Measurements from ENCODE around the gene CXXC5. TPM values are rescaled to one million over a fixed set of nuclear protein-coding genes. Genes with fewer than 3 reads are reported as not detected.
A peak's percentile ranks its signal among the peaks of the same experiment; 100 is the strongest.

Gene CXXC5
- total RNA-seq, 1 experiment from 2014 or later, result 85.0 TPM

- in situ Hi-C loops (cut with HindIII; ENCODE audit: low pct_unique_long_range_greater_than_20kb, low sequenced_read_pairs), result no loop called here
- Histone ChIP-seq H3K4me3 (ENCODE audit: low read depth in 2 of 2, low read length in 2 of 2) (peak overlapping the region; percentile 33 to 38), H3K36me3 (ENCODE audit: control insufficient read depth, insufficient read depth, low read length) (no peaks in the 10 kb centered on the region), H3K27me3 (ENCODE audit: control insufficient read depth, insufficient read depth, low read length) (no peaks in the 10 kb centered on the region), H3K4me1 (ENCODE audit: control insufficient read depth, insufficient read depth, low read length) (peaks cover 92% of the 10 kb centered on the region), H3K27ac (ENCODE audit: low read length) (peak overlapping the region; percentile 82), H3K9me3 (ENCODE audit: control insufficient read depth, insufficient read depth, low read depth, low read length) (no peaks in the 10 kb centered on the region)
- intact Hi-C loops (cut with micrococcal nuclease; ENCODE audit: unreplicated experiment), result no loop called here
- ChIA-PET POLR2A (interaction anchor here (1.3 to 1.6 kb wide), 2 partner anchors 9 to 12 kb away, joined by 6 read pairs; partner anchors contain the start of gene CXXC5), CTCF (interaction anchor here (1.4 to 3.2 kb wide), 2 partner anchors 12 to 24 kb away, joined by 3 to 10 read pairs; no protein-coding TSS in a partner anchor)
- TF ChIP-seq SIN3A (IDR thresholded peaks at IDR 0.05; ENCODE audit: borderline replicate concordance, insufficient read depth, low read depth, low read length) (no peak), TCF7L2 (IDR thresholded peaks at IDR 0.05; ENCODE audit: low read depth, low read length) (0 out of 2 replicates have a peak, but pooled peaks have one; percentile 1)
- no TSS peak for BruUV-seq (replicated peaks)
- peak; percentile 1 for ATAC-seq
- no peak for DNase-seq (ENCODE audit: low read depth, low spot score)
Measured at GRCh38 chr5:139659695-139660101, 11.5 kb downstream of the CXXC5 start.

- BruUV-seq (replicated peaks), result no TSS peak
- Histone ChIP-seq H3K4me3 (ENCODE audit: low read depth in 2 of 2, low read length in 2 of 2) (peak overlapping the region; percentile 33 to 38), H3K27me3 (ENCODE audit: control insufficient read depth, insufficient read depth, low read length) (no peaks in the 10 kb centered on the region), H3K9me3 (ENCODE audit: control insufficient read depth, insufficient read depth, low read depth, low read length) (no peaks in the 10 kb centered on the region), H3K4me1 (ENCODE audit: control insufficient read depth, insufficient read depth, low read length) (peaks cover 94% of the 10 kb centered on the region), H3K27ac (ENCODE audit: low read length) (peak overlapping the region; percentile 99), H3K36me3 (ENCODE audit: control insufficient read depth, insufficient read depth, low read length) (no peaks in the 10 kb centered on the region)
- POLR2A ChIA-PET, result interaction anchor here (1.3 to 1.6 kb wide), 2 partner anchors 10 to 12 kb away, joined by 6 read pairs; partner anchors contain the start of gene CXXC5
- CTCF ChIA-PET, result interaction anchor here (1.1 to 3.2 kb wide), 4 partner anchors 11 to 30 kb away, joined by 3 to 10 read pairs (median 4); partner anchors contain the start of gene CXXC5
- in situ Hi-C loops (cut with HindIII; ENCODE audit: low pct_unique_long_range_greater_than_20kb, low sequenced_read_pairs), result no loop called here
- TF ChIP-seq, protein P1, sequence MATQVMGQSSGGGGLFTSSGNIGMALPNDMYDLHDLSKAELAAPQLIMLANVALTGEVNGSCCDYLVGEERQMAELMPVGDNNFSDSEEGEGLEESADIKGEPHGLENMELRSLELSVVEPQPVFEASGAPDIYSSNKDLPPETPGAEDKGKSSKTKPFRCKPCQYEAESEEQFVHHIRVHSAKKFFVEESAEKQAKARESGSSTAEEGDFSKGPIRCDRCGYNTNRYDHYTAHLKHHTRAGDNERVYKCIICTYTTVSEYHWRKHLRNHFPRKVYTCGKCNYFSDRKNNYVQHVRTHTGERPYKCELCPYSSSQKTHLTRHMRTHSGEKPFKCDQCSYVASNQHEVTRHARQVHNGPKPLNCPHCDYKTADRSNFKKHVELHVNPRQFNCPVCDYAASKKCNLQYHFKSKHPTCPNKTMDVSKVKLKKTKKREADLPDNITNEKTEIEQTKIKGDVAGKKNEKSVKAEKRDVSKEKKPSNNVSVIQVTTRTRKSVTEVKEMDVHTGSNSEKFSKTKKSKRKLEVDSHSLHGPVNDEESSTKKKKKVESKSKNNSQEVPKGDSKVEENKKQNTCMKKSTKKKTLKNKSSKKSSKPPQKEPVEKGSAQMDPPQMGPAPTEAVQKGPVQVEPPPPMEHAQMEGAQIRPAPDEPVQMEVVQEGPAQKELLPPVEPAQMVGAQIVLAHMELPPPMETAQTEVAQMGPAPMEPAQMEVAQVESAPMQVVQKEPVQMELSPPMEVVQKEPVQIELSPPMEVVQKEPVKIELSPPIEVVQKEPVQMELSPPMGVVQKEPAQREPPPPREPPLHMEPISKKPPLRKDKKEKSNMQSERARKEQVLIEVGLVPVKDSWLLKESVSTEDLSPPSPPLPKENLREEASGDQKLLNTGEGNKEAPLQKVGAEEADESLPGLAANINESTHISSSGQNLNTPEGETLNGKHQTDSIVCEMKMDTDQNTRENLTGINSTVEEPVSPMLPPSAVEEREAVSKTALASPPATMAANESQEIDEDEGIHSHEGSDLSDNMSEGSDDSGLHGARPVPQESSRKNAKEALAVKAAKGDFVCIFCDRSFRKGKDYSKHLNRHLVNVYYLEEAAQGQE (IDR thresholded peaks at IDR 0.05; ENCODE audit: insufficient read depth in 1 of 2, low read depth in 2 of 2, low read length in 1 of 2), result 0 out of 4 replicates have a peak, but pooled peaks of 1 of the 2 experiments have one; percentile 28
- TF ChIP-seq POLR2AphosphoS5 (IDR thresholded peaks at IDR 0.05; ENCODE audit: low read depth, low read length) (no peak), CTCF (IDR thresholded peaks at IDR 0.05) (no peak)
- DNase-seq (ENCODE audit: low read depth, low spot score) (no peak), ATAC-seq (peak; percentile 45)
- intact Hi-C loops (cut with micrococcal nuclease; ENCODE audit: unreplicated experiment), result no loop called here
Measured at GRCh38 chr5:139660105-139660922, 12.2 kb downstream of the CXXC5 start.

Measured in Panc1 (cell line).